Fibroblast of upper back skin (primary cell): Measurements from ENCODE around the gene MARK2.

Experiments
- DNase-seq: peaks from one replicate; pipeline ENCODE4 v3.0.0-alpha.2; 2013

The MARK2 gene

DNA sequence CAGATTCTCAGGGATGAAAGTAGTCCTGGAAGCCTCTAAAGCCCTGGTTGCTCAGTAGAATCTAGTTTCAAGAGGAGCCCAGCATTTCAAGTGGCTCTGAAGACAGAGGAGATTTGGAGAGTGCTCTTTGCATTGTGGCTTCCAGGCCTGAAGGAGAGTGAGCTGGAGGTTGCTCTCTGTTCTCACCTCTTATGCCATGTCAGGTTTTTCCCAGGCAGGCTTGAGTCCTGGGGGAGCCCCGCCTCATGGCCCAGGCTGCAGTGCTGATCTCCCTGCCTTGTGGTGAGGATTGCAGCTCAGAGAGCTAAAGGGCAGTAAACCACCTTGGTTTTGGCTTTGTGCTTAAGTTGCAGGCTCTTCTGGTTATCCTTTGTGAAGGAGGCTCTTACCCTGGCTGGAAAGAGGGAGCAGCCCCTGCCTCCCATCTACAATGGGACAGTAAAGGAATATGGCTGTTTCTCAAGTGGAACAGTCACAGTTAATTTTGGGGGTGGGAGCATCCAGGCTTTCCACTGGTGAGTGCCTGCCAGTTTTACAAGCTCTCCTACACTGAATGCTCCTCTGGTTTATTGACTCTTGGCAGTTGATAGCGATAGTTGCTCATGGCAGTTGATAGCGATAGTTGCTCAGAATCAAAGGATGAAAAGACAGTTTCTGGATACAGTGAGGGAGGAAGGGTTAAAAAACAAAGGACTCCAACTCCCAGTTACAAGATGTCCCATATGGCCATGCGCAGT, 45.5 kb downstream of the MARK2 start:
- no peak for DNase-seq

DNA sequence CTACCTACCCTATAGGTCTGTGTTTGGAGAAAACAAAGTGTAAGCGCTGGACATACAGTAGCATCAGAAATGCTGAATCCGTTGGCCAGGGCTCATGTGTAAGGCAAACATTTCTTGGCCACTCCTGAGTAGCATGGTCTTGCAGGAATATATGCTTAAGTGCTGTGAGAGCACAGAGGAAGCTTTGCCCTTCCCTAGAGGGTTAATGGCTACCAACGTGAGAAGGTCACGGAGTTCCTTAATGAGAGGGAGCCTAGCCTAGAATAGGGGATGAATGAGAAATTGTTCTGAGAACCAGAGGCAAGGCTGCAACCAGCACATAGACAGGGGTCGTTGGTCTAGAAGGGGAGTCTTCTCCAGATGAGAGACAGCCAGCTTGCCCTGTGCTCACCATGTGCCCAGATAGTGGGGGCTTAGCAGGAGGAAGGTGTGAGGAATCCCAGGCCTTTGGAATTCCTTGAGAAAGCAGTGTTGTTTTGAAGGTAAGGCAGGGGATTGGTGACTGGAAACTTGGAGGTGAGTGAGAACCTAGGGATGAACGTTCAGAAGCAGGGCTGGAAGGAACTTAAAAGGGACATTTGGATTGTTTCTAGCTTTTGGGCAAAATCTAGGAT, 48.6 kb downstream of the MARK2 start:
- no peak for DNase-seq

DNA sequence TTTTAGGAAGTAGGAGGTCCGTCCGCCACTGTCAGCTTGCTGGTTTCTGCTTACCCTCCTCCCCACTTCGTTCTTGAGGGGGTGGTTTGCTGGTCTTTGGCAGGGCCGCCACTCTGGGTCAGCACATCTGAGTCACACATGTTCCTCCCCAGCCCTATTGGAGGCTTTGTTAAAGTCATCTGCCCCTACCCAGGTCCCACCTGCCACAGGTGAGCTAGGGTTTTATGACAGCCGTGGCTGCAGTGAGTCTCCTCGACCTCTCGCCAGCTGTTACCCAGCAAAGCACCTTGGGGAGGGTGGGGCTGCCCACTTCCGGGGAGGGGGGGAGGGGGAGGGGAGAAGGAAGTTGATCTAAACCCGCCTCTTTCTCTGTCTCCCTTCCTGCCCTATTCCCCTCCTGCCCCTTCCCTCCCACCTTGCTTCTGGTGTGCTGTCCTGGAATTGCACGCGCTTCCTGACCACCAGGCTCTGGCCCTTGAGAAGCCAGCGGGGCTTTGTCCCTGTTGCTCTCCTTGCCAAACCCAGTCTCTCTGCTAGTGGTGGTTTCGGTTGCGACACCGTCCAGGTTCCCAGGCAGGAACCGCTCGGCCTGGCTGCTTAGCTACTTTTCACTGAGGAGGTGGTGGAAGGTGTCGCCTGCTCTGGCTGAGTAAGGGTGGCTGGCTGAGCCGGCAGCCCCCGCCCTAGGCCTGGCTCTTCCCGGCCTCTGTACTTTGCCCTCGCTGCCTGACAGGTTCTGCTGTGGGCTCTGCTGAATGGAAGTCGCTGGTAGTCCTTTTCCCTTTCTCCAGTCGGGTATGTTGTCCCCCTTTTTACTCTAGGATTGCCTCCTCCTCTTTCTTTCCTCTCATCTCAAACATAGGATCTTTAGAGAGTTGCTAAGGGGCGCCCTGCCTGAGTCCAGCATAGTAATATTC, 49.5 kb downstream of the MARK2 start:
- peak; percentile 47 for DNase-seq

DNA sequence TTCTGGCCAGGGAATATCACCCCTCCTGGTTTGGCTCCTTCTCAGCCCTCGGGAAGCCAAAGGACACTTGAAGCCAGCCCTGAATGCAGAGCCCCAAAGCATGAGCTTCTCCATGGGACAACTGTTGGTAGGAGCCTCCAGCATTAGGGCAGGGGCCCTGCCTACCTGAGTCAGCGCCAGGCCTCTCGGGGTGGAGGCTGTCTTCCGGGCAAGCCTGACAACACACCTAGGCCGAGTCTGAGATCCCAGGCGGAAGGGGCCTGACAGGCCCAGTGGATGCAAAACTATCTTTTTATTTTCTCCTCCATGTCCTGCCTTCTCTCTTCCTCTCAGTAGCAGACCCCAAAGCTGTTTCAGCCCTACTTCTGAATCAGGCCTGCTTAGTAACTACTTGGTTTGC, 50.4 kb downstream of the MARK2 start:
- no peak for DNase-seq

DNA sequence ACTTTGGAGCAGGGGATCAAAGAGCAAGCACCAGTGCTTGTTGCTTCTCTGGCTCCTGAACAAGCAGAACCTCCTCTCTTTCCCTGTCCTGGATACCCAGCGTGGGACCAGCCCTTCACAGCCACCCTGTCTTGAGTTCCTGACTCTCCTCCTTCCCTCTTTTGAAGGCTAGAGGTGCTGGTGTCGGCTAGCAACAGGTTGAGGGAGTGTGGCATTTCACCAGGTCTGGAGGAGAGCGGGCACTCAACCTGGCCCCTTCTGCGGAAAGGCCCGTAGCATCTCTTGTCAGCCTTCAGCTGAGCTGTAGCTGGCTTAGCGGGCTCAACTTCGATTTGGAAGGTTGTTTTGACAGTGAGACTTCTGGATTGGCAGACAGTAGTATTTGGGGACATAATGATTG, 51.5 kb downstream of the MARK2 start:
- no peak for DNase-seq

DNA sequence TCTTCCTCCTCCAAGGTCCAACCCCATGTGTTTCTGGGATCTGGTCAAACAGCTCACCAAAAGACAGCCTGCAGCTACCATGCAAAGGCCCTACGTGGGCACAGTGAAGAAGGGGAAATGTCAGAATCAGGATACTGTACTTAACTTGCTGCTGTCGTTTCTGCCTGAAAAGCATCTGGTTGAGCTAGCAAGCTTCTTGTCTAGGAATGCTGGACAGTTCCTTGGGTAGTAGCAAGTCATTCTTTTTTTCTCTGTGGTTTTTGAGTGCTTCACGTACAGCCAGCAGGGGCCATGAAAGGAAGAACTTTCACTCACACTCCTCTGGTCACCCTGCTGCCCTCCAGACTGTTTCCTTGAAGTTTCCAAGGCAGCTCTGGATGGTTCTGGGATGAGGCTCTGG, 53.3 kb downstream of the MARK2 start:
- DNase-seq = peak; percentile 44

DNA sequence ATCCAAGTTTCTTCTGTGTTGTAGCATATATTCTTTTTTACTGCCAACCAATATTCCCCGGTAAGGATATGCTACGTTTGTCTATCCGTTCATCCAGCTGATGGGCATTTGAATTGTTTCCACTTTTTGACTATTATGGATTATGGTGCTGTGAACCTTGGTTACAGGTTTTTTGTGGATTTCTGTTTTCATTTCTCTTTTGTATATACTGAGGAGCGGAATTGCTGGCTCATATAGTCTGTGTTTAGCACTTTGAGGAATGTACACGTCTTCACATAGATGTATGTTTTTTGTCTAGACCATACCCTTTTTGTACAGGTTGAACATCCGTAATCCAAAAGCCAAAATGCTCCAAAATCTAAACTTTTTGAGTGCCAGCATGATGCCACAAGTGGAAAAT, 54.4 kb downstream of the MARK2 start:
- no peak for DNase-seq

DNA sequence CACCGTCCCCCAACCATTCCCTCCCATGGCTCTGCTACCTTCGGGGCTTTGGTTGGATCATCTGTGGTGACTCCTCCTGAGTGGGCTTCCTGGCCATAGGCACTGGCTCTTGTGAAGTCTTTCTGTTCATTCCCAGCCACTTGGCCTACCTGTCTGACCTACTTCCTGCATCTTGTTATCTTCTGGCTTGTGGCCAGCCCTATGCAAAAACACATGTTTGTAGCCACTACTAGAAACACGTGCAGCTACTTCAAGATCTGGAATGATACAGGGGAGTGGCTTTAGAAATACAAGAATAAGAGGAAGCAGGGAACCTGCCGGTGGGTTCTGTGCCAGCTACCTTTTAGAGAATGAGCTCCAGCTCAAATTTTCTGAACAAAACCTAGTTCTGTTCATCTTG, 57.2 kb downstream of the MARK2 start:
- no peak for DNase-seq

DNA sequence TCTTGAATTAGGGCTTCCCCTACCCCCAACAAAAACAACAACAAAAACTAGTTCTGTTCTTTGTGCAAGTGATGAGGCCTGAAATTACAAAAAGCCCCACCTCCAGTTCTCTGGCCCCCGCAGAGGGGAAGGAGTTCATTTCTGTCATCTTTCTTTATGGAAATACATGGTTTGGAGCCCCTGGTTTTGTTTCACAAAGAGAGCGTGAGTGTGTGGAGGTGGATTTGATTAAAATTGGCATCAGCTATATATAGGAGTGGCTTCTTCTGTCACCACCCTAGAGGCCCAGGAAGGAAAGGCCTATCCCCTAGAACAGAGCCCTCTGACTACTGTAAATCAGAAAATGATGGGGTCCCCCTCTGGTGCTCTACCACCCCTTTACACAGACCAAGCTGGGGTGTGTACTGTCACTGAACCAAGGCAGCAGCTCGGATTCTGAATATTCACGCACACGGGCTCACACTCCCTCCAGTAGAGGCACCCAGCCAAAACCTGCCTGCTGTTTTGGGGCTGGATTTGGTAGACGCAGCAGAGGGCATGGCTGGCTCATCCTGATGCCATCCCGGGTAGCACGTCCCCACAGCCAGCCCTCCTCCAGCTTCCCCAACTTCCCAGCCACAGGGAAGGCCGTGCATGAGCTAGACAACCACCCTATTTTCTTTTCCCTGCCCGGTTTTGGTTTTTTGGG, 58.7 kb downstream of the MARK2 start:
- no peak for DNase-seq

DNA sequence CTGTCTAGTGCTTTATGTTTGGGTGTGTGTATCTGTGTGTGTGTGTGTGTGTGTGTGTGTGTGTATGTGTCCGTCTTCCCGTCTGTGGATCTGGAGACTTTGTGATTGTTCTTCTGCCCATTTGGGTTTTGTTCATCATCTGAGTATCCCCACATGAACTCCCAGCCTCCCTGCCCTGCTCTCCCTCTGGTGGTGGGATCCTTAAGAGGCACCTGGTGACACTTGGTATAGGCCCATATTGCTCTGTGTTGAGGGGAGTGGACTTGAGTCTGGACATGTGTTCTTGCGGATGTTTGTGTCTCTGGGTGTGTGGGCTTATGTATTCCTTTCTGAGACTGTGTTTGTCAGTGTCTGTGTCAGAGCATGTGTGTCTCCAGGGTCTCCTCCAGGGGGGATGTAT, 62.8 kb downstream of the MARK2 start:
- DNase-seq = no peak

DNA sequence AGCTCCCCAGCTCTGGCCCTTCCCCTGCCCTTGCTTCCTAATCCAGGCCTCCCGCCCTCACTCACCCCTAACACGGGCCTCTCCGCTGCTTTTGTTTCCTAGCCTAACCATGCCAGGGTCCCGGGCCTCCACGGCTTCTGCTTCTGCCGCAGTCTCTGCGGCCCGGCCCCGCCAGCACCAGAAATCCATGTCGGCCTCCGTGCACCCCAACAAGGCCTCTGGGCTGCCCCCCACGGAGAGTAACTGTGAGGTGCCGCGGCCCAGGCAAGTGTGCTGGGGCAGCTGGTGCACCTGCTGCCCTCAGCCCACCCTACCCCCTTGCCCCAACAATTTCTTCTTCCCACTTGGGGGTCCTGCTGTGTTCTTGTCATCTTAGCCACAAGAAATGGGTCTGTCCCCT, 65.0 kb downstream of the MARK2 start:
- DNase-seq = no peak

DNA sequence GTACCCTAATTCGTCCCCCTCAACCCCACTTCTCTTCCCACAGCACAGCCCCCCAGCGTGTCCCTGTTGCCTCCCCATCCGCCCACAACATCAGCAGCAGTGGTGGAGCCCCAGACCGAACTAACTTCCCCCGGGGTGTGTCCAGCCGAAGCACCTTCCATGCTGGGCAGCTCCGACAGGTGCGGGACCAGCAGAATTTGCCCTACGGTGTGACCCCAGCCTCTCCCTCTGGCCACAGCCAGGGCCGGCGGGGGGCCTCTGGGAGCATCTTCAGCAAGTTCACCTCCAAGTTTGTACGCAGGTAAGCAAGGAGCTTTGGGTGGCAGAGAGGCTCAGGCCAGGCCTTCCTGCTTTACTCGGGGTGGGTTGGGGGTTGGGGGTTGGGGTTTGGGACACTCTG, 65.8 kb downstream of the MARK2 start:
- no peak for DNase-seq

DNA sequence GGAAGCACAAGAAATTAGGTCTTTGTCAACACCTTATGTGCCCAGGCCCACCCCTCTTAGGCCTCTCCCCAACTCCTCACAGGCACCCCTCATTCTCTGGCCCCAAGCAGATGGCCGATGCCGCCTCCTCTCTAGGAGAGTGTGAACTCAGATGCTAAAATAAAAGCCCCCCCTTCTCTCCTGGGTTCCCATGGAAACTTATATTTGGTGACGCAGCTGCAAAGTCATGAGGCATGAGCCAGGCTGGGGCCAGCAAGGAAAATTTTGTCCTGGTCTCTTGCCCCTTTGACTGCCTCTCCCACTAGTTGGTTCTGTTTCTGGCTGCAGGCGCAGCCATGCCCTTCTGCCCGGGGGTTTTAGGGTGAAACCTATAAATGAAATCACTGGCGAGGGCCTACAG, 66.3 kb downstream of the MARK2 start:
- DNase-seq = no peak

DNA sequence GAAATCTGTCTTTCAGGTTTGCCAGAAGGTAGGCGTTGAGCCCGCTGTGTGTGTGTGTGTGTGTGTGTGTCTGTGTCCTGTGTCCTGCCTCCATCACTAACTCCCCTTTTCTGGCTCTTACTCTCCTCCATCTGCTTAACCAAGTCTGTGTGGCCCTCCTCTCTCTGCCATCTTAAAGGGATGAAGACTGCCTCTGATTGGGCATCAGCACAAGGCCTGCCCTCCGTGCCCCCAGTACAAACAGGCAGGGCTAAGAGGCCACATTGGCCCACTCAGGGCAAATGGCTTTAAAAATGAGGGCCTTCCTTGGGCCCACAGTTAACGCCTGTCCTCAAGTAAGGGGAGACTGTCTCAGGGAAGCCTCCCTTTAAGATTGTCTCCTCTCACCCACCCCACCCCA, 67.2 kb downstream of the MARK2 start:
- DNase-seq = no peak

DNA sequence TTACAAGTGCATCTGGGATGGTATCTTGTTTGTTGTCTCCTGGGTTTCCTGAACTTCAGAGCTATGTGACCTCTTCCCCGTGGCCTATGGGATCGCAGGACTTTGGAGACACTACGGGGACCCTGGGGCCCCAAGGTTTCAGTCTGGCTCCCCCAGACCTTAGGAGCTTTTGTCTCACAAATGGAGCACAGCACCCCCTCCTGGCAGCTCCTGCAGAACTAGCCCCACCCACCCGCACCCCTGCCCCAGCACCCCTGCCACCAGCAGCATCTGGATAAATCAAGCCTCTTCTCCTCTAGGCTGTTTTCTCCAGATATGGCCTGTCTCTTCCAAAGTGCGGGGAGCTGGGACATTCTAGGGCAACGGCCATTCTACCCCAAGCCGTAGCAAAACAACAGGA, 67.7 kb downstream of the MARK2 start:
- no peak for DNase-seq

DNA sequence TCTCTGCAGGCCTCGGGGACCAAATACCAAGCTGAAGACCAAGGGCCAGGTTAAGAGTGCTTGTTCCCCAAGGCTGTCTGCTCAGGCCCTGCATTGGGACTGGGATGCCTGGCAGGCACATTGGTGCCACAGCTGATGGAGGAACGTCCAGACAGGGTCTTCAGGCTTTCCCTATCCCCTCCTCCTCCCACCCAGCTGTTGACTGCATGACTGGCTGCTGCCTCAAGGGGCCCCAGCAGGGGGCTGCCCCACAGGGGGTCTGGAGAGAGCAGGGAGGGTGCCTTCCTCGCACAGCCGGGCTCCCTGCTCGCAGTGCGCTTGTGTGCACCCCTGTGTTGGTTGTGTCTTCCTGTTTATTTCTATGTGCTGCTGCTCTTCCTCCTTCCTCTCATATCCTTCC, 68.2 kb downstream of the MARK2 start:
- no peak for DNase-seq

DNA sequence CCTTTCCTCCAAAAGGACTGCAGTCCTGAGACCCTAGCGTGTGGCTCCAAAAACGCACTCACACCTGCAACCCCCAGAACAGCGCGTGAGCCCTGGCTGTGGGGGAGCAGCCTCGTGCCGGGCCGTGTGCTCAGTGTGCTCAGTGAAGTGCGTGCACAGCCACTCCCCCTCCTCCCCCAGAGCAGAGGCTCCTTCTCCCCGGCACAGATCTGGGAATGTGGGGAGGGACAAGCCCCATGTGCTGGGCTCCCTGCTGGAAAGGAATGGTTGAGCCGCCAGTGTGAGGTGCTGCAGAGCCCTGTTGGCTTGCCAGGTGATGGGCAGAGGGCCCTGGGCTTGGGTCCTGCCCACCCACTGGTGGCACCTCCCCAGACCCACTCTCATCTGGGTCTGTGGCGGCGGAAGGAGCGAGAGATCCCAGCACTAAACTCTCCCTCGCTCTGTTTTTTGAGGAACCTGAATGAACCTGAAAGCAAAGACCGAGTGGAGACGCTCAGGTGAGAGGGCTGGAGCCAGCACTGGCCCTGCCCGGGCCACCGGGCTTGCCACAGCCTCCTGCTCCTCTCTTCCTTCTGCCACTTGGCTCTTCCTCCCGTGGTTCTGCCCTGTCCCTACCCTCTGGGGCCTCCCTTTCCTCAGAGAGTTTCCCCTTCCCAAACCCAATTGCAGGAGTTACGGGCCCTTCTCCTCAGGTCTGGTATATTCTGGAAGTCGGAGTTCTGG, 69.1 kb downstream of the MARK2 start:
- DNase-seq = no peak

DNA sequence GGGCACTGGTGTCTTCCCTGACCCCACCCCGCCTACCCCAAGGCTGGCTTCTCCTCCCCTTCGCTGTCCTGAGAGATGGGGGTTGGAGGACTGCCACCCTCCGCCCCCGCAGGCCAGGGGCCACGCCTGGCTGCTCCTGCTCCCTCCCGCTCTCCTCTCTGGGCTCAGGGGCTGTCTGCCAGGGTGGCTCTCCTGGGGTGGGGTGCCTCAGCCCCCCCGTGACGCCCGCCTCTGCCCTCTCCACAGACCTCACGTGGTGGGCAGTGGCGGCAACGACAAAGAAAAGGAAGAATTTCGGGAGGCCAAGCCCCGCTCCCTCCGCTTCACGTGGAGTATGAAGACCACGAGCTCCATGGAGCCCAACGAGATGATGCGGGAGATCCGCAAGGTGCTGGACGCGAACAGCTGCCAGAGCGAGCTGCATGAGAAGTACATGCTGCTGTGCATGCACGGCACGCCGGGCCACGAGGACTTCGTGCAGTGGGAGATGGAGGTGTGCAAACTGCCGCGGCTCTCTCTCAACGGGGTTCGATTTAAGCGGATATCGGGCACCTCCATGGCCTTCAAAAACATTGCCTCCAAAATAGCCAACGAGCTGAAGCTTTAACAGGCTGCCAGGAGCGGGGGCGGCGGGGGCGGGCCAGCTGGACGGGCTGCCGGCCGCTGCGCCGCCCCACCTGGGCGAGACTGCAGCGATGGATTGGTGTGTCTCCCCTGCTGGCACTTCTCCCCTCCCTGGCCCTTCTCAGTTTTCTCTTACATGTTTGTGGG, 69.9 kb downstream of the MARK2 start:
- DNase-seq = no peak

DNA sequence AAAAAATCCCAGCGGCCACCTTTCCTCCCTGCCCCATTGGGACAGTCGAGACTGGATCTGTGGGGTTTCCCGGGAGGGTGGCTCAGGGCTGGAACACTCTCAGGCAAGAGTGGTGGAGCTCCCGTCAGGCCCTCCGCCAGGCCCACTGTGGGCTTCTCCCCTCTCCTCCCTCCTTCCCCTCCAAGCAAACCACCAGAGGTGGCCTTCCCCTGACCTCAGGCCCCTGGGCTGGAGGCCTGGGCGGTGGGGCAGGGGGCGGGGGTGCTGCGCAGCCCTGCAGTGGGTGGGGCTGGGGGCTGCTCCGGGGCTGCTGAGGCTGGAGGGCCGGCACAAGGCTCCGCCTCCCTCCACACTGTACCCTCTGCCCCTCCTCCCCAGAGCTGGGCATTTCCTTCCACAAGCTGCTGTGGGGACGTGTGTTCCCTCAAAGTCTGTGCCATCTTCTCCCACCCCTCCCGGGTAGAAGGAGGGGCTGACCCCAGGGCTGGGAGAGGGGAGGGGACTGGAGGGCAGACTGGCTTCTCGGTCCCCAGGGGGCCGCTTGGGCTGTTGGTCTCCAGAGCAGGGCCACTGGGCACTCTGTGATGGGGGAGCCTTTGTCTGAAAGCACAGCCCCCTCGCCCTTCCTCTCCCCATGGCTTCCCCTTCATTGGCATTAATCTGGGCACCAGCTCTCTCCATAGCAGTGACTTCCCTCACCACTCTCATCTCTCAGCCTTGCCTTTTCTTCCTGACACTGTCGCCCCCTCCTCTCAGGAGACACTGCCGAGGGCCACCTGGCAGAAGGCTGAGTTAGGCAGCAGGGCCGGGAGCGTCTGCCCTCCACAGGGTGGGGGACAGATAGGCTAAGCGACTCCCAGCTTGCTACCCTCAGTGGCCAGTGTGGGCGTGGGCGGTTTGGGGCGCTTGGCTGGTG, 70.9 kb downstream of the MARK2 start:
- DNase-seq = no peak

DNA sequence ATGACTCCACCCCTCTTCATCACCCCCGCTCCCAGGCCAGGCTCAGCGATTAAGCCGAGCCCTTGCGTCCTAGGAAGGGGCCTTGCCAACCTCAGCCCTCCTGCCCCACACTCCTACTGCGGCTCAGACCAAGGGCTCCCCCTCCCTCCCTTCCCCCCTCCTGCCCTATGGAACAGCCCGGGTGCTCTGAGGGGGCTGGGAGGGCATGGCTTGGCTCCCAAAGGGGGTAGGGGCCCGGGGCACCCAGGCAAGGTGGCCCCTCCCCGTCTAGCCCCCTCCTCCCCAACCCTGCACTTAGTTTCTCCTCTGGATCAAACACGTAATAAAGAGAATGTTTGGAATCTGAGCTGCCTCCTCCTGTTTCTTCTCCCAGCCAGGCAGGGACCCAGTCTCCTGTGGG, 71.8 kb downstream of the MARK2 start:
- no peak for DNase-seq

DNA sequence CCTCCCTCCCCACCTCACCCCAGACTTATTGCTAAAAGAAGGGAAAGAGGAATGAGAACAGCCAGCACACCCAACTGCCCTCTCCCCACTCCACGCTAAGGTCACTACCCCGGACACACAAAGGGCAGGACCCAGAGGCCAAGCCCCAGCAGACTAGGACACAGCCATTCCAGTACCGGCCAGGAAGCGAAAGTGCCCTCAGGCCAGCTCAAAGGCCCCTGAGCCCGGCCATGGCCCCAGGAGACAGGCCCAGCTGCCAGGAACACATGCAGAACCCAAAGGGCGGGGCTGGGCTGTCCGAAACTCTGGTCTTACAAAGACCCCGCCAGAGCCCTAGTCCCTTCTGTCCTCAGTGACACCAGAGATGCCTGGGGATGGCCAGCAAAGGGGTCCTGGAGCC, 72.5 kb downstream of the MARK2 start:
- no peak for DNase-seq
